NOMO-1 treated with dmso at 0.1 percent for 144 hours (cell line): ENCODE measurements around the gene LMO4.

Experiments used
- DNase-seq: peaks from one replicate; lab custom pipeline; 2025; ENCODE audit not compliant: unreplicated experiment; lab: John Stamatoyannopoulos, UW

Gene LMO4

GRCh38 chr1:87356591-87356990, 27.9 kb downstream of the LMO4 start:
- no peak for DNase-seq

- no peak for DNase-seq
Measured at GRCh38 chr1:87358219-87358618, 29.5 kb downstream of the LMO4 start.

GRCh38 chr1:87359586-87359985, 30.9 kb downstream of the LMO4 start:
- no peak for DNase-seq

- DNase-seq, result no peak
Measured at GRCh38 chr1:87362063-87362833, 33.6 kb downstream of the LMO4 start.

GRCh38 chr1:87362834-87363426, 34.2 kb downstream of the LMO4 start:
- no peak for DNase-seq

- no peak for DNase-seq
Measured at GRCh38 chr1:87367549-87367948, 38.9 kb downstream of the LMO4 start.

- DNase-seq, result no peak
Measured at GRCh38 chr1:87368907-87369306, 40.2 kb downstream of the LMO4 start.

GRCh38 chr1:87369736-87370478, 41.2 kb downstream of the LMO4 start:
- DNase-seq, result no peak

- no peak for DNase-seq
Measured at GRCh38 chr1:87370544-87370943, 41.9 kb downstream of the LMO4 start.

GRCh38 chr1:87379306-87379705, 50.6 kb downstream of the LMO4 start:
- DNase-seq, result no peak

- no peak for DNase-seq
Measured at GRCh38 chr1:87386217-87386790, 57.6 kb downstream of the LMO4 start.

GRCh38 chr1:87388411-87388810, 59.7 kb downstream of the LMO4 start:
- no peak for DNase-seq

GRCh38 chr1:87389011-87389410, 60.3 kb downstream of the LMO4 start:
- no peak for DNase-seq

GRCh38 chr1:87389546-87389945, 60.9 kb downstream of the LMO4 start:
- no peak for DNase-seq

GRCh38 chr1:87392248-87393192, 63.8 kb downstream of the LMO4 start:
- DNase-seq, result no peak

GRCh38 chr1:87393445-87394085, 64.9 kb downstream of the LMO4 start:
- DNase-seq, result no peak

GRCh38 chr1:87394513-87394912, 65.8 kb downstream of the LMO4 start:
- DNase-seq, result no peak

GRCh38 chr1:87394982-87395381, 66.3 kb downstream of the LMO4 start:
- DNase-seq, result no peak
